ENCODE results near the gene ATG2B. TPM values are rescaled to one million over a fixed set of nuclear protein-coding genes. Genes with fewer than 3 reads are reported as not detected.

Gene ATG2B
- total RNA-seq, 3 donors from 2014 or later (not counting 1 experiment from before 2014, with no cell fraction given): 34.8 to 45.6 (median 35.8) TPM

- no peak overlapping the region for H3K4me3 ChIP-seq (ENCODE audit: low read length)
- no peaks in the 10 kb centered on the region for H3K27me3 ChIP-seq (ENCODE audit: control insufficient read depth, insufficient read depth, low read length)
- no peak for DNase-seq
- Mint-ChIP-seq H3K4me1 (no peaks in the 10 kb centered on the region), H3K36me3 (no peaks in the 10 kb centered on the region), H3K27me3 (ENCODE audit: low read depth in 2 of 2) (peaks cover 8% of the 10 kb centered on the region in 2 donors), H3K4me3 (no peak overlapping the region), H3K9me3 (no peaks in the 10 kb centered on the region), H3K27ac (no peak overlapping the region)
- ATAC-seq: no peak
- H3K36me3 ChIP-seq (ENCODE audit: control insufficient read depth, insufficient read depth, low read length): no peaks in the 10 kb centered on the region
- 88% methylated on average over 8 of the region's 8 CpGs for WGBS (ENCODE audit: insufficient coverage)
- no peak overlapping the region for H3K27ac ChIP-seq (ENCODE audit: low read length)
- intact Hi-C loops (cut with micrococcal nuclease): no loop called here
- TF ChIP-seq CTCF (IDR thresholded peaks at IDR 0.05): no peak
- no peaks in the 10 kb centered on the region for H3K9me3 ChIP-seq (ENCODE audit: control insufficient read depth, insufficient read depth, low read length)
- H3K4me1 ChIP-seq (ENCODE audit: control insufficient read depth, insufficient read depth, low read length): no peaks in the 10 kb centered on the region
These were observed 92.3 kb downstream of the ATG2B start for GRCh38 chr14:96270565-96271420.

- H3K36me3 ChIP-seq (ENCODE audit: control insufficient read depth, insufficient read depth, low read length): no peaks in the 10 kb centered on the region
- no peak overlapping the region for H3K4me3 Mint-ChIP-seq
- no peaks in the 10 kb centered on the region for H3K27me3 ChIP-seq (ENCODE audit: control insufficient read depth, insufficient read depth, low read length)
- 88% methylated on average over 10 of the region's 10 CpGs for WGBS (ENCODE audit: insufficient coverage)
- DNase-seq: no peak
- H3K4me3 ChIP-seq (ENCODE audit: low read length): no peak overlapping the region
- peaks cover 8% of the 10 kb centered on the region in 2 donors for H3K27me3 Mint-ChIP-seq (ENCODE audit: low read depth in 2 of 2)
- H3K9me3 Mint-ChIP-seq: no peaks in the 10 kb centered on the region
- no peaks in the 10 kb centered on the region for H3K4me1 Mint-ChIP-seq
- ATAC-seq: no peak
- H3K36me3 Mint-ChIP-seq: no peaks in the 10 kb centered on the region
- no peak overlapping the region for H3K27ac Mint-ChIP-seq
- no peaks in the 10 kb centered on the region for H3K4me1 ChIP-seq (ENCODE audit: control insufficient read depth, insufficient read depth, low read length)
- no peak for TF ChIP-seq CTCF (IDR thresholded peaks at IDR 0.05)
- H3K9me3 ChIP-seq (ENCODE audit: control insufficient read depth, insufficient read depth, low read length): no peaks in the 10 kb centered on the region
- intact Hi-C loops (cut with micrococcal nuclease): no loop called here
- H3K27ac ChIP-seq (ENCODE audit: low read length): no peak overlapping the region
These were observed 93.8 kb downstream of the ATG2B start for GRCh38 chr14:96269359-96269710.

GRCh38 chr14:96268431-96269358 lies 94.4 kb downstream of the ATG2B start:
- intact Hi-C loops (cut with micrococcal nuclease): no loop called here
- Histone ChIP-seq H3K36me3 (ENCODE audit: control insufficient read depth, insufficient read depth, low read length) (no peaks in the 10 kb centered on the region), H3K27me3 (ENCODE audit: control insufficient read depth, insufficient read depth, low read length) (no peaks in the 10 kb centered on the region), H3K9me3 (ENCODE audit: control insufficient read depth, insufficient read depth, low read length) (no peaks in the 10 kb centered on the region), H3K4me1 (ENCODE audit: control insufficient read depth, insufficient read depth, low read length) (no peaks in the 10 kb centered on the region), H3K27ac (ENCODE audit: low read length) (no peak overlapping the region), H3K4me3 (ENCODE audit: low read length) (no peak overlapping the region)
- Mint-ChIP-seq H3K27me3 (ENCODE audit: low read depth in 2 of 2) (peaks cover 8% of the 10 kb centered on the region in 2 donors), H3K4me1 (no peaks in the 10 kb centered on the region), H3K36me3 (no peaks in the 10 kb centered on the region), H3K4me3 (no peak overlapping the region), H3K27ac (no peak overlapping the region), H3K9me3 (no peaks in the 10 kb centered on the region)
- no peak for DNase-seq
- no peak for ATAC-seq
- WGBS (ENCODE audit: insufficient coverage): 87% methylated on average over 22 of the region's 22 CpGs
- no peak for TF ChIP-seq CTCF (IDR thresholded peaks at IDR 0.05)

Measured in natural killer cell (primary cell).